Suppressor macrophage (primary cell): ENCODE data around the gene POLD1.
"Not testable (repeated sequence)": the region's sequence is repeated elsewhere in the genome, so short reads cannot be mapped to it uniquely, and the experiment has no call there.

Source experiments
- DNase-seq, 4 experiments: peaks; one replicate each; pipeline ENCODE4 v3.0.0-alpha.2; 2020 to 2022

POLD1 gene

DNA sequence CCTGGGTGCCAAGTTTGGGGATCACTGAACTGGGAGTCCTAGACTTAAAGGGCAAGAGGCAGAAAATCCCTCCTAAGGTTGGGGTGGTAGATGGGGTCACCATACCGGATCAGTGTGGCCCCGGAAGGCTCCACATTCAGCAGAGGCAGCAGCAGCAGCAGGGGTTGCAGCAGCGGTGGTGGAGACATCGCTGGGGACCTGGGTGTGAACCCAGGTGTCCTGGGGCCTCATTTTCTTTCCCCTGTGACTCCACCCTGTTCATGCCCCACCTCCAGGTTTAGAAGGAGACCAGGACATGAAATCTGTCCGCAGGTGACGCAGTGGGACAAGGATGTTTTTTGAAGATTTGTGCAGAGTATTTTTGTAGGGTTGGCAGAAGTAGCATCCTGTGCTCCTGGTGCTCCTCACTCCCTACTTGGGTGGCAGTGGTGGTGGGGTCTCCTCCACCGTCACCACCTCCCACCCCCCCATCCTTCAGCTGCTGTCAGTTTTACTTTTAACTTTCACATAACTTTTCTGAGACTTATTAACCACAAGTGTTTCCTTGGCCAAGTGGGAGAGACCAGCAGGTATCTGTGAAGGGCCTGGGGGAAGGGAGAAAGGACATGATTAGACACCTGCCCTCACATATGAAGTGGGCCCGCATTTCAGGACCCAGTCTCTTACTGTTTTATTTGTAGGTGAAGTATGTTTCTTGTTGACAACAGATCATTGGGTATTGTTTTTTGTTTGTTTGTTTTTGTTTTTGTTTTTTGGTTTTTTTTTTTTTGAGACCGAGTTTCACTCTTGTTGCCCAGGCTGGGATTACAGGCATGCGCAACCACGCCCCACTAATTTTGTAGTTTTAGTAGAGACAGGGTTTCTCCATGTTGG is 18.5 kb upstream of the POLD1 start, which contains the start of gene NAPSA:
NAPSA (minus strand) TSS at position 206 of the 873 bp plus-strand sequence; CDS start at position 188, 18 bp downstream.
- no peak for DNase-seq

DNA sequence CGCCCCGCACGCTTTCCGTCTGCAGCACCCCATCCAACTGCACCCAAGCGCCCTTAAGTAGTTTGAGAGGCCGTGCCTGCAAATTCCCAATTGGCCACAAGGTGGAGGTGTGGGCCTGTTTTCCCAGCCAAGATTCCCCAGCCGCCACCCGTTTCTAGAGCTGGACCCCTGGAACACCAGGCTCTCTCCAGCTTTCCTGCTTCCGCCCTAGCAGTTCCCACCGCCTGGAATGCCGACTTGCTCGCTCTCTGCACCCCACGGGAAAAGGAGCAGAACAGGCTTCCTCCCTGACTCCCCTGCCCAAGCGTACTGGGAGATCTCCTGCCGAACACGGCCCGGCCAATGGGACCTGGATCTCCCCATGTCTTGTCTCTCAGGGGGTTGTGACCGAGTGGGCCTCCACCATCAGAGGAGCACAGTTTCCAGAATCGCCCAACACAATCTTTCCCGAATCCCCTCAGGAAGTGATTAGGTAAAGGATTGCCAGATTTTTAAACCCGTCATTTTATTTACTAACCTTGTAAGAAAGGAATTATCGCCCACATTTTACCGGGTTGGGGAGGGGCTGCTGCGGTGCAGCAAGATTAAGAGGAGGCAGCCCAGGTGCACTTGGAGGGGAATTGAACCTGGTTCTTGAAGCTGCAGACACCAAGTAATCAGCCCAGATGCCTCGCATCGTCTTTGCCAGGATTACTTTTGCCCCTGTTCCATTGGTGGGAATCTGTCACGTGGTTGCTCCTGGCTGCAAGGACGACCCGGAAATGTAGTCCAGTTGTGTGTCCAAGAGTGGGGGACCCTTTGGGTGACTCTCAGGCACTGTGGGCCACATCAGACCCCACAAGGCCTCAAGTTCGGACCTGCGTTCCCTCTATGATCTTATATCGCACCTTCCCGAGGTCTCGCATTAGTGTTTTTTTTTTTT is 15.2 kb upstream of the POLD1 start:
- DNase-seq = peak; percentile 90 to 93 (median 92)

DNA sequence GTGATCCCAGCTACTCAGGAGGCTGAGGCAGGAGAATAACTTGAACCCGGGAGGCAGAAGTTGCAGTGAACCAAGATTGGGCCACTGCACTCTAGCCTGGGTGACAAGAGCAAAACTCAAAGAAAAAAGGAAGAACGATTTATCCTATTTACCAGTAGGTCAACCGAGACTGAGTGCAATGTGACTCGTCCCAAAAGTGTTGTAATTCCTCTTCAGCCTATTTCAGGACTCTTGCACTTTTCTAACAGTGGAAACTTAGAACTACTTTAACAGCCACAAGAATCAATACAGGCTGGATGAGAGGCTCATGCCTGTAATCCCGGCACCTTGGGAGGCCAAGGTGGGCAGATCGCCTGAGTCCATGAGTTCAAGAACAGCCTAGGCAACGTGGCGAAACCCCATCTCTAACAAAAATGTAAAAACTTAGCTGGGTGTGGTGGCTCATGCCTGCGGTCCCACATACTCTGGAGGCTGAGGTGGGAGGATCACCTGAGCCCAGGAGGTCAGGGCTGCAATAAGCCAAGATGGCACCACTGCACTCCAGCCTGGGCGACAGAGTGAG is 12.2 kb upstream of the POLD1 start:
- peak; percentile 48 to 84 (median 70) for DNase-seq

DNA sequence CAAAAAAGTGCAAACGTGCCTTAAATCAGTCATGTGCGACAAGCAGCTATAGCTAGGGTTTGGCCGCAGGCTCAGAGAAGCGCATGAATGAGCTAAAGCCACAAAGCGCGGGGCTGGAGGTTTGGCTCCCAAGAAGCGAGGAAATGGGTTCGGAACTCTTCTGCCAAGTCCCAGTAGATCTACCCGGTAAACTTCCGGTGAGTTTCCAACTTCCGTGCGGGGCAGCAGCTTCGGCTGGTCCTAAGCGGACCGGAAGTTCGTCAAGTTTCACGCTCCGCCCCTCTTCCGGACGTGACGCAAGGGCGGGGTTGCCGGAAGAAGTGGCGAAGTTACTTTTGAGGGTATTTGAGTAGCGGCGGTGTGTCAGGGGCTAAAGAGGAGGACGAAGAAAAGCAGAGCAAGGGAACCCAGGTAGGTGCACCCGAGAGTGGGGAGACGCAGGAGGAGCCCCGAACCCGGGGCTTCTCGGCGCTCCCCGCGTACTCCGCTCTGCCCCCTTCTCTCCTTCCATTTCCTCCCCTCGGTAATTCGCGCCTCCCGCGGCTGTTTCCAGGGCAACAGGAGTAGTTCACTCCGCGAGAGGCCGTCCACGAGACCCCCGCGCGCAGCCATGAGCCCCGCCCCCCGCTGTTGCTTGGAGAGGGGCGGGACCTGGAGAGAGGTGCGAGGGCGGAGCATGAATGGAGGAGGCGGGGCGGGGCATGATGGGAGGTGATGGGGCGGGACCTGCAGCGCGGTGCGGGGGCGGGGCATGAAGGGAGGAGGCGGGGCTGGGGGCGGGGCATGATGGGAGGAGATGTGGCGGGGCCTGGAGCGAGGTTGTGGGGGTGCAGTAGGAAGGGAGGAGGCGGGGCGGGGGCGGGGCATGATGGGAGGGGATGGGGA is 7.7 kb upstream of the POLD1 start, which contains the start of gene NR1H2:
NR1H2 (plus strand) TSS at position 292 of the 885 bp plus-strand sequence. CDS start 1,149 bp downstream, outside the sequence.
- DNase-seq = peak; percentile 98 to 99 (median 98)

DNA sequence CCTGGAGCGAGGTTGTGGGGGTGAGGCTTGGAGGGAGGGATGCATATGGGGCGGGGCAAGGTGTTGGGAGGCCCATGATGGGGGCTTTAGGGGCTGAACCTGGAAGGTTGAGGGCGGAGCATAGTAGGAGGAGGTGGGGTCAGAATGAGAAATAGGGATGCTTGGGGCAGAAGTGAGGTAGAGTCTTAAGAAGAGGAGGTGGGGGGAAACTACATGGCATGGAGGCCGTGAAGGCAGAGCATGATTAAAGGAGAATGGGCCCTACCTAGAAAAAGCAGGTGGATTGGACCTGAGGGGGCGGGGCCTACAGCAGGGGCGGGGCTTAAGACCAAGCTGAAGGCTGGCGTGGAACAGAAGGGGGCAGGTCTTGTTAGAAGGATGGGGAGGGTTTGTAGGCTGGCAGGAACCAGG is 7.1 kb upstream of the POLD1 start:
- DNase-seq = no peak

DNA sequence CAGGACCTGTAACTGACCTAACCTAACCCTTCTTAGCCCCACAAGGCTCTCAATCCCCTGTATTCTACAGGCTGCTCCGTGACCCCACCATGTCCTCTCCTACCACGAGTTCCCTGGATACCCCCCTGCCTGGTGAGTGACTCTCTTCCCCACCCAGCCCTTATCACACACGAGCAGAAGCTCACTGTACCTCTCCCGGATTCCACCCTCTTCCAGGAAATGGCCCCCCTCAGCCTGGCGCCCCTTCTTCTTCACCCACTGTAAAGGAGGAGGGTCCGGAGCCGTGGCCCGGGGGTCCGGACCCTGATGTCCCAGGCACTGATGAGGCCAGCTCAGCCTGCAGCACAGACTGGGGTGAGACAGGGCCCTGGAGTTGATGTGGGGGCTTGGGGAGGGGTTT is 6.6 kb upstream of the POLD1 start:
- no peak for DNase-seq

DNA sequence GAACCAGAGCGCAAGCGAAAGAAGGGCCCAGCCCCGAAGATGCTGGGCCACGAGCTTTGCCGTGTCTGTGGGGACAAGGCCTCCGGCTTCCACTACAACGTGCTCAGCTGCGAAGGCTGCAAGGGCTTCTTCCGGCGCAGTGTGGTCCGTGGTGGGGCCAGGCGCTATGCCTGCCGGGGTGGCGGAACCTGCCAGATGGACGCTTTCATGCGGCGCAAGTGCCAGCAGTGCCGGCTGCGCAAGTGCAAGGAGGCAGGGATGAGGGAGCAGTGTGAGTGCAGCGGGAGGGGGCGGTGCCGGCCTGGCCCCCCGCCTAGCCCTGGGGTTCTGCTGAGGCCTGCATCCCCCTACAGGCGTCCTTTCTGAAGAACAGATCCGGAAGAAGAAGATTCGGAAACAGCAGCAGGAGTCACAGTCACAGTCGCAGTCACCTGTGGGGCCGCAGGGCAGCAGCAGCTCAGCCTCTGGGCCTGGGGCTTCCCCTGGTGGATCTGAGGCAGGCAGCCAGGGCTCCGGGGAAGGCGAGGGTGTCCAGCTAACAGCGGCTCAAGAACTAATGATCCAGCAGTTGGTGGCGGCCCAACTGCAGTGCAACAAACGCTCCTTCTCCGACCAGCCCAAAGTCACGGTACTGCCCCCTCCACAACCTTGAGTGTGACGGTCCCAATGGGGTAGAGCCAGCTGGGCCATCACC is 5.8 kb upstream of the POLD1 start:
- no peak for DNase-seq

DNA sequence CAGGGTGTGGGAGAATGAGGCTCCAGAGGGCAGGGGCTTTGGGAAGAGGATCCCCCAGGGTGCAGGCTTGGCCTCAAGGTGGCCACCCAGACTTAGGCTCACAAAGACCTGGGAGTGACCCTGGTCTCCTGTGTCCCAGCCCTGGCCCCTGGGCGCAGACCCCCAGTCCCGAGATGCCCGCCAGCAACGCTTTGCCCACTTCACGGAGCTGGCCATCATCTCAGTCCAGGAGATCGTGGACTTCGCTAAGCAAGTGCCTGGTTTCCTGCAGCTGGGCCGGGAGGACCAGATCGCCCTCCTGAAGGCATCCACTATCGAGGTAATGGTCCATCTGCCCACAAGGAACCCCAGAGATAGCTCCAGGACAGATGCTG is 5.3 kb upstream of the POLD1 start:
- DNase-seq = no peak

DNA sequence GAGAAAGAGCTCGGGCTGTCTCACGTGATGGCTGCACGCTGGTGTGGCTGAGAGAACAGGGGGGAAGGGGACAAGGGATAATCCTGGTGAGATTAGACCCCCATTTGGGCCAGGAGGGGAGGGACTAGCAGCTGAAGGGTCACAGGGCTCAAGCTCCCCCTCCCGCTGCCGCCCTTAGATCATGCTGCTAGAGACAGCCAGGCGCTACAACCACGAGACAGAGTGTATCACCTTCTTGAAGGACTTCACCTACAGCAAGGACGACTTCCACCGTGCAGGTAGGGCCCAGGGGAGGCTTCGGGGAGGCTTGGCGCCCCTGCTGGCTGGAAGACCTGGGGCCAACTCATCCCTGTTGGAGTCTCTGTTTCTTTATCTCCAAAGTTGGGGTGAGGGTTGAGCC is 4.5 kb upstream of the POLD1 start:
- DNase-seq = no peak

DNA sequence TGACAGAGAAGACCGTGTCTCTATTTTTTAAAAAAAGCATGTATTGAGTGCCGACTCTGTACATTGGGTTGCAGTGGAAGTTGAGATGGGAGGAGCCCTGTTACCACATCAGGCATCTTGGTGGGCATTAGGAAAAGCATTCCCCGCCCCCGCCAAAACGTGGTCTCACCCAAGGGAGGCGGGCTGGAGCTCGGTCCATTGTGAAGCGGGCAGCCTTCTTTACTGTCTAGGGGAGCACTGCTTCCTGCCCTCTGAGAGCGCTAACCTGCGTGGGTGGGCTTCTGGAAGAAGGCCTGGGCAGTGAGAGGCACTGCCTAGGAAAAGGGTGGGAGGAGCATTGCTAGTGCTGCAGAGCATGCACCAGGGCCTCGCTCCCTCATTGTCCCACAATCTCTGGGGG is 4.0 kb upstream of the POLD1 start:
- DNase-seq = no peak

DNA sequence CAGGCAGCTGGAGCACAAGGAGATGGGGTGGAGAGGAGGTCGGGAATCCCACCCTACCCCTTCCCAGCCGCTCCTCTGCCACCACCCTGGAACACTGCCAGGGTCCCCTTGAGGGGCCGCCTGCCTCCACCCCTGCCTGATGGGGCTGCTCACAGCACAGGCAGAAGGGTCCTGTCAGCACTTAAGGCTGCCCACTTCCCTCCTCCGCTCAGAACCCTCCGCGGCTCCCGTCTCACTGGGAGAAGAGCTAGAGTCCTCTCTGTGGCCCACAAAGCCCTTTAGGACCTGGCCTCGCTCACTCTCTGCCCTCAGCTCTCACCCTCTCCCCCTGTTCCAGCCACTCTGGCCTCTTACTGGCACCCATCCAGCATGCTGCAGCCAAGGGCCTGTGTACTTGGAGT is 3.4 kb upstream of the POLD1 start:
- DNase-seq = no peak

DNA sequence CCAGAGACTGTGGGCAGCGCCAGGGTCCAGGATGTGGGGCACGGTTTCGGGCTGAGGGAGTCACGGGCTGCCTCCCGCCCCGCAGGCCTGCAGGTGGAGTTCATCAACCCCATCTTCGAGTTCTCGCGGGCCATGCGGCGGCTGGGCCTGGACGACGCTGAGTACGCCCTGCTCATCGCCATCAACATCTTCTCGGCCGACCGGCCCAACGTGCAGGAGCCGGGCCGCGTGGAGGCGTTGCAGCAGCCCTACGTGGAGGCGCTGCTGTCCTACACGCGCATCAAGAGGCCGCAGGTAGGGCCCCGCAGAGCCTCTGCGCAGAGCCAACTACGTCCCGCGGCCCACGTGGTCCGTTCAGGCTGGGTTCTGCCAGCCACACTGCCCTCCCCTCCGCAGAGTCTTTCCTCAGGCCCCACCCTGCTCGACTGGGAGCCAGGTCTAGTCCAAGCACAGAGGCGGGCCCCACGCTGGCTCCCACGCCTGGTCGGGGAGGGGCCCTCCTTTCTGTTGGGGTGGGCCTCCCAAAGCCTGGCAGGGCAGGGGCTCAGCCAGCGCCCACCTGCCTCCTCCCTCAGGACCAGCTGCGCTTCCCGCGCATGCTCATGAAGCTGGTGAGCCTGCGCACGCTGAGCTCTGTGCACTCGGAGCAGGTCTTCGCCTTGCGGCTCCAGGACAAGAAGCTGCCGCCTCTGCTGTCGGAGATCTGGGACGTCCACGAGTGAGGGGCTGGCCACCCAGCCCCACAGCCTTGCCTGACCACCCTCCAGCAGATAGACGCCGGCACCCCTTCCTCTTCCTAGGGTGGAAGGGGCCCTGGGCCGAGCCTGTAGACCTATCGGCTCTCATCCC is 2.0 kb upstream of the POLD1 start:
- DNase-seq = no peak

DNA sequence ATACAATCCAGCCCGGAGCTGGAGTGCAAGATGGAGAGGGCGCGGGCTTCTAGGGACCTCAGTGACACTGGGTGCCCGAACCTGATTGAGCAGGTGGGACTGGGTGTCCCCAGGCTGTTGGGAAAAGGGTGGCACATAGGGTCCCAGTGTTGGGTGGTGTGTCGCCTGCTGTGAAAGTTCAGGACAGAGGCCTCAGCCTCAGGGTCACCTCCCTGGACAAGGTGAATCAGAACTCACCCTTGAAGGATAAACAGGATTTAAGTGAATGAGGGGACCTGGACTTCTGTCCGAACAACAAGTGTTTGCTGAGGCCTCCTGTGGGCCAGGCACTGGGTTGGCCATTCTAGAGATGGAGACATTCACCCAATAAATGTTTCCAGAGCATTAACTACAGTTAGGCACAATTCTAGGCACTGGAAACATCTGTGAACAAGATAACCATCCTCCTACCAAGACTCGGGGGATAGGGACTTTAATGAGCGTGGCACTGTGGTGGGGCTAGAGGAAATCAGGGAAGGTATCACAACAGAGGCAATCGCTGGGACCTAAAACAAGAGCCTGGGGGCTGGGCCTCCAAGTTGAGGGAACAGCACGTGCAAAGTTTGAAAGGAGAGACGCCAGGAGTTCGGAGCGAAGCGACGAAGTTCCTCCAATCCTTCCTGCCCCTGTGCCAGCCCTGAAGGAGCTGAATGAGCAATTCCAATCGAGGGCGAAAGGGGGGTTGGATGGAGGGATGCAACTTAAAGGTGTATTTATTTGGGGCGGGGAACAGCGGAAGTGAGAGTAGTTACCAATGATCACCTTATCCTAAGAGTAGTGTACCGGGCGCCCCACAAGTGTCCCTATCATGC is 921 bp upstream of the POLD1 start:
- DNase-seq = peak in 1 of 4 experiments; percentile 10

DNA sequence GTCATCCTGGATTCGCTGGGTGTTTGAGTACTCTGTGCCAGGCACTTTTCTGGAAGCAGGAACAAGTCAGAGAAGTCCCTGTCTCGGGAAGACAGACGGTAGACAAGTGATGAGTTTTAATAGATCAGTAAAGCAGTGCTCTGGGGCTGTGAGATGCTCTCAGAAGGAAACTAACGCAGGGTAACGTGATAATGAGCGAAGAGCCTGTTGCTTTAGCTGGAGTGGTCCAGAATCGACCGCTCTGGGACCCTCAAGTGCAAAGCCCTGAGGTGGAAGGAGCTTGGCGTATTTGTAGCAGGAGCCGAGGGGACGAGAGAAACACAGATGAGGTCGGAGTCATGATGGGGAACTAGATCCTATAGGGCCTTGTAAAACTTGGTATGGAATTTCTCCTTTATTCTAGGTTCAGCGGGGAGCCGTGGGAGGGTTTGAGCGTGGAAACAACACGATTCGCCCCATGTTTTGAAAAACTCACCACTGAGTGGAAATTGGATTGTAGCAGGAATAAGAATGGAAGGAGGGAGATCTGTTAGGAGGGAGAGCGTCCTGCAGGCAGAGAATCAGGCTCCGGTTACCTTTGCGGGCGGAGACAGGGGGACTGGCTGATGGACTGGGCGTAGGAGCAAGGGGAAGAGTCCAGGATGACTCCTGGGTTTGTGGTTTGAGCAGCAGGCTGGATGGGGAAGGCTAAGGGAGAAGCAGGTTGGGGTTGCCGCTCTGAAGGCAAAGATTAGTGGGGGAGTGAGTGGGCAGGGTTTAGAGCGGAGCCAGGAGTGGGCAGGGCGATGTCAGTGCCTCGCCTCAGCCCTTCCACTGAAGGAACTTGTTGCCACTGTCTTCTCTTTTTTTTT is 763 bp downstream of the POLD1 start:
- peak; percentile 78 to 92 (median 90) for DNase-seq

DNA sequence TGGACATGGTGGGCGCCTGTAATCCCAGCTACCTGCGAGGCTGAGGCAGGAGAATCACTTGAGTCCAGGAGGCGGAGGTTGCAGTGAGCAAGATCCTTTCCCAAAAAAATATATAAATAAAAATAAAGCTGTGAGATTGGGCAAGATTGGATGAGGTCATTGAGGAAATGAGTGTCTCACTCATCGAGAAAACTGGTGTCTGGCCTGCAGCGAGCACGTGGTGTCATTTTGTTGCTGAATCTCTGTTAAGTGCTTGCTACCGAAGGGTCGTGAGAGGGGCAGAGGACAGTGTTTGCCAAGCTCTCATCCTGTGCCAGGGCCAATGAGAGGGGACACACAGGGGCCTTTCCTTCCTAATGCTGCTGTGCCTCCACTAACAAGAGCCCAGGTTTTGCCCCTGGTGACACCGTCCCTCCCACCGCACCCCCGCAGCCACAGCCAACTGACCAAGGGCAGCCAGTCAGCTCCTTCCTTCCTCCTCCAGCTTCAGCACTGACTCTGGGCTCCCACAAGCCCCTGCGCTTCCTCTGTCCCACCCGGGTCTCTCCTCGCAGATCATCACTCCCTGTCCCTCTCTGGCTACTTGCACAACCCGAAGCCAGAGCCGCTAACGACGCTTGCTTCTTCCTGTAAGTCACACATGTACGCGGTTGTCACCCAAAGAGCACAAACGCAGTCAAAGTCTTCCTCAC is 3.2 kb downstream of the POLD1 start:
- peak; percentile 79 to 91 (median 88) for DNase-seq

DNA sequence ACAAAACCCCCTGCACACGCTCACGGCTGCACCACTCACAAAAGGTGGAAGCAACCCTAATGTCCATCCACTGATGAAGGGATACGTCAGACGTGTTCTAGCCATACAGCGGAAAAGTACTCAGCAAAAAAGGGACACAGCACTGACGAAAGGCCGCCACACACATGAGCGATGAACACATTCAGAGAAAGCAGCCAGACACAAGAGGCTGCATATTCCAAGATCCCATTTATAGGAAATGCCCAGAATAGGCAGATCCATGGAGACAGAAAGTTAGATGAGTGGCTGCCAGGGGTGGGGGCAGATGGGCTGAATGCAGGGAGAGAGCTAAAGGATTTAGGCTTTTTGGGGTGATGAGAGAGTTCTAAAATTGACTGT is 3.7 kb downstream of the POLD1 start:
- DNase-seq = no peak

DNA sequence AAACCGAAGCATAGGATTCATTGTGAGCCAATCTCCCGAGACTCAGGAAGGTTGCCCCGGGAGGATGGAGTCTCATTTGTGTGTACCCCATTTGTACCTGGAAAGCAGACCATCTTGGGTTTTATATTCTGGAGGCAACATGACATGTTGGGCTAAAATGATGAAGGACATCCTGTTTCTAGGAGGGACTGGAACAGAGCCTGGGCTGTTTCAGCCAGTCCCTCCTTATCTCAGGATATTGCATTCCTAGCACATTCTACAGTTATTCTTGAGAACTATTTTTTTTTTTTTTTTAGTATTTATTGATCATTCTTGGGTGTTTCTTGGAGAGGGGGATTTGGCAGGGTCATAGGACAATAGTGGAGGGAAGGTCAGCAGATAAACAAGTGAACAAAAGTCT is 6.1 kb downstream of the POLD1 start:
- DNase-seq = not testable (repeated sequence)

DNA sequence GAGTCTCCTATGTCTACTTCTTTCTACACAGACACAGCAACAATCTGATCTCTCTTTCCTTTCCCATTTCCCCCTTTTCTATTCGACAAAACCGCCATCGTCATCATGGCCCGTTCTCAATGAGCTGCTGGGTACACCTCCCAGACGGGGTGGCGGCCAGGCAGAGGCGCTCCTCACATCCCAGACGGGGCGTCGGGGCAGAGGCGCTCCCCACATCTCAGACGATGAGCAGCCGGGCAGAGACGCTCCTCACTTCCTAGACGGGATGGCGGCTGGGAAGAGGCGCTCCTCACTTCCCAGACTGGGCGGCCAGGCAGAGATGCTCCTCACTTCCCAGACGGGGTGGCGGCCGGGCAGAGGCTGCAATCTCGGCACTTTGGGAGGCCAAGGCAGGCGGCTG is 6.8 kb downstream of the POLD1 start:
- not testable (repeated sequence) for DNase-seq
